A673 (cell line): Measurements from ENCODE around the gene RPS6KC1. TPM values are rescaled to one million over a fixed set of nuclear protein-coding genes. Genes with fewer than 3 reads are reported as not detected.

Source experiments
- BruUV-seq: library from RNA; stranded (reverse); fragments of 400-500 nt; replicated peaks from 2 replicates; lab custom pipeline; 2021; lab: Mats Ljungman, UMichigan
- CTCF ChIA-PET: fragments of 300-600 bp; sonication (Branson Sonifier 250); formaldehyde crosslinking; loops from one replicate; lab custom pipeline; 2022; ENCODE audit warnings: antibody characterized with exemption; lab: Charles Lee
- POLR2A ChIA-PET: fragments of 300-600 bp; sonication (Branson Sonifier 250); formaldehyde crosslinking; loops from one replicate; lab custom pipeline; 2022; ENCODE audit warnings: antibody characterized with exemption; ENCODE audit not compliant: low non-redundant PET; lab: Charles Lee
- DNase-seq: peaks from one replicate; pipeline ENCODE4 v3.0.0-alpha.2; 2015; ENCODE audit warnings: low spot score
- H3K27ac ChIP-seq: fragments of 200-600 bp; sonication (generic); 2 replicates; pipeline ENCODE4 v1.5.1; 2016; ENCODE audit warnings: mixed run types, low read depth, mild to moderate bottlenecking, mixed read lengths, antibody characterized with exemption, low read length; ENCODE audit not compliant: poor library complexity, severe bottlenecking
- H3K27me3 ChIP-seq: fragments of 200-600 bp; sonication (generic); replicated peaks from 2 replicates; pipeline ENCODE4 v1.6.1; 2017; ENCODE audit warnings: mixed run types, low read depth, mild to moderate bottlenecking, mixed read lengths, antibody characterized with exemption, low read length; ENCODE audit not compliant: insufficient read depth, poor library complexity
- H3K36me3 ChIP-seq: fragments of 200-600 bp; sonication (generic); 2 replicates; pipeline ENCODE4 v1.6.1; 2016; ENCODE audit warnings: mixed run types, mild to moderate bottlenecking, mixed read lengths, antibody characterized with exemption, low read length; ENCODE audit not compliant: insufficient read depth, poor library complexity, severe bottlenecking
- H3K4me1 ChIP-seq: fragments of 200-600 bp; sonication (generic); 2 replicates; pipeline ENCODE4 v1.6.1; 2017; ENCODE audit warnings: mixed run types, mild to moderate bottlenecking, mixed read lengths, antibody characterized with exemption, low read length; ENCODE audit not compliant: insufficient read depth, poor library complexity, severe bottlenecking
- H3K4me3 ChIP-seq: fragments of 200-600 bp; sonication (generic); 2 replicates; pipeline ENCODE4 v1.5.1; 2016; ENCODE audit warnings: low read depth, mixed run types, mild to moderate bottlenecking, mixed read lengths, low read length; ENCODE audit not compliant: poor library complexity, severe bottlenecking
- H3K9me3 ChIP-seq: fragments of 200-600 bp; sonication (generic); 2 replicates; pipeline ENCODE4 v1.6.1; 2016; ENCODE audit warnings: mixed run types, low read depth, mild to moderate bottlenecking, mixed read lengths, antibody characterized with exemption, low read length; ENCODE audit not compliant: poor library complexity, severe bottlenecking
- EZH2 ChIP-seq: fragments of 200-600 bp; sonication (generic); IDR thresholded peaks from 2 replicates; pipeline ENCODE4 v1.6.1; 2017; ENCODE audit warnings: borderline replicate concordance, low read depth, mild to moderate bottlenecking, mixed read lengths, antibody characterized with exemption, low read length; ENCODE audit not compliant: poor library complexity, severe bottlenecking
- intact Hi-C: fragments of 100-400 bp; cut with micrococcal nuclease; formaldehyde crosslinking; loops from one replicate; pipeline ENCODE4 v1.10.0; 2022; ENCODE audit not compliant: unreplicated experiment
- total RNA-seq: library from RNA; stranded (reverse); gene quantifications from 2 replicates; pipeline ENCODE4 v1.2.3, GENCODE V29; 2021
- TF ChIP-seq, protein P1 (sequence below): fragments of 300-800, 200-600 bp; sonication (generic); conservative IDR thresholded peaks from 2 replicates; pipeline ENCODE4 v1.5.1; 2017; ENCODE audit warnings: low read depth, mild to moderate bottlenecking, antibody characterized with exemption, low read length, moderate library complexity, mixed read lengths

RPS6KC1 gene
- total RNA-seq, 1 experiment from 2014 or later = 17.1 TPM

DNA sequence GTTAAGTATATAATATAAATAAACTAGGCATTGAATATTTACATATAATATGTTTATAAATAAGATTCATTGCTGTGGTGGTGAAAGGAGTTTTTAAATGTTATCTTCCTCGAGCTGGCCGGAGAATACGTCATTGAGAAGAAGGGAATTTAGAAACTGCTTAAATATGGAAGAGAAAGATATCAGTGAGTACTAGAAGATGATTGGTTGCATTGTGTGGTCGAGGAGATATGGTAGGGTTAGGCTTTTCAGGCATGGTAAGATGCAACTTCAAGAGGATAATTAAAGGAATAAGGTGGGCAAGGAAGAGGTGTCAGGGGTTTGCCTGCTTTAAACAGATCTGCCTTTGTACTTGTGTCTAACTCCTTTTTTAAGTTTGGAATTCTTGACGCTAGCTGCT is 73.5 kb downstream of the RPS6KC1 start:
- no peak for DNase-seq
- ChIA-PET CTCF (no interaction called here), POLR2A (no interaction called here)
- H3K27ac ChIP-seq = no peak overlapping the region
- BruUV-seq = no TSS peak
- H3K4me3 ChIP-seq = no peak overlapping the region
- H3K9me3 ChIP-seq = no peaks in the 10 kb centered on the region
- no peaks in the 10 kb centered on the region for H3K4me1 ChIP-seq
- intact Hi-C loops = loop anchor here (5.0 kb wide), 2 partner anchors 248 to 998 kb away; no protein-coding TSS in a partner anchor
- H3K36me3 ChIP-seq = no peaks in the 10 kb centered on the region
- TF ChIP-seq, protein P1, sequence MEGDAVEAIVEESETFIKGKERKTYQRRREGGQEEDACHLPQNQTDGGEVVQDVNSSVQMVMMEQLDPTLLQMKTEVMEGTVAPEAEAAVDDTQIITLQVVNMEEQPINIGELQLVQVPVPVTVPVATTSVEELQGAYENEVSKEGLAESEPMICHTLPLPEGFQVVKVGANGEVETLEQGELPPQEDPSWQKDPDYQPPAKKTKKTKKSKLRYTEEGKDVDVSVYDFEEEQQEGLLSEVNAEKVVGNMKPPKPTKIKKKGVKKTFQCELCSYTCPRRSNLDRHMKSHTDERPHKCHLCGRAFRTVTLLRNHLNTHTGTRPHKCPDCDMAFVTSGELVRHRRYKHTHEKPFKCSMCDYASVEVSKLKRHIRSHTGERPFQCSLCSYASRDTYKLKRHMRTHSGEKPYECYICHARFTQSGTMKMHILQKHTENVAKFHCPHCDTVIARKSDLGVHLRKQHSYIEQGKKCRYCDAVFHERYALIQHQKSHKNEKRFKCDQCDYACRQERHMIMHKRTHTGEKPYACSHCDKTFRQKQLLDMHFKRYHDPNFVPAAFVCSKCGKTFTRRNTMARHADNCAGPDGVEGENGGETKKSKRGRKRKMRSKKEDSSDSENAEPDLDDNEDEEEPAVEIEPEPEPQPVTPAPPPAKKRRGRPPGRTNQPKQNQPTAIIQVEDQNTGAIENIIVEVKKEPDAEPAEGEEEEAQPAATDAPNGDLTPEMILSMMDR = no peak
- TF ChIP-seq EZH2 = no peak
- H3K27me3 ChIP-seq = no peaks in the 10 kb centered on the region

DNA sequence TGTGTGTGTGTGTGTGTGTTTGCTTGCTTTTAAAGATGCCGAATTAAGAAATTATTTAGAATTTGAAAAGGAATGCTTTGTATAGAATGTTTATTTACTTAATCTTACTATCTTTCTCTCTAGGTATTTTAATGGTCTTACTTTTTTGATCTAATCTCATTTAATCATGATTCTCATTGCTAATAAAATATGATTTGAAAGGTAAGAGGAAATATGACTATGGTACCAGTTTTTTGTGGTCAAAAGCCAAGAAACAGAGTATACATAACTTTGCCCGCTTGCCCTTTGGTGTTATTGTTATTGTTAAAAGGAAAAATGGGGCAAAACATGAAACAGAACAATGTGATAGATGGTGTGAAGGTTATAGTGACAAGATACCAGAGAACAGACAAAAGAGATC is 74.6 kb downstream of the RPS6KC1 start:
- Histone ChIP-seq H3K4me3 (no peak overlapping the region), H3K4me1 (no peaks in the 10 kb centered on the region), H3K9me3 (no peaks in the 10 kb centered on the region), H3K27me3 (no peaks in the 10 kb centered on the region), H3K36me3 (no peaks in the 10 kb centered on the region), H3K27ac (no peak overlapping the region)
- no peak for DNase-seq
- TF ChIP-seq, protein P1 = no peak
- TF ChIP-seq EZH2 = no peak
- no TSS peak for BruUV-seq
- ChIA-PET CTCF (no interaction called here), POLR2A (interaction anchor here (0.7 kb wide), 1 partner anchor 45 kb away, joined by 5 read pairs; no protein-coding TSS in a partner anchor)
- intact Hi-C loops = no loop called here

DNA sequence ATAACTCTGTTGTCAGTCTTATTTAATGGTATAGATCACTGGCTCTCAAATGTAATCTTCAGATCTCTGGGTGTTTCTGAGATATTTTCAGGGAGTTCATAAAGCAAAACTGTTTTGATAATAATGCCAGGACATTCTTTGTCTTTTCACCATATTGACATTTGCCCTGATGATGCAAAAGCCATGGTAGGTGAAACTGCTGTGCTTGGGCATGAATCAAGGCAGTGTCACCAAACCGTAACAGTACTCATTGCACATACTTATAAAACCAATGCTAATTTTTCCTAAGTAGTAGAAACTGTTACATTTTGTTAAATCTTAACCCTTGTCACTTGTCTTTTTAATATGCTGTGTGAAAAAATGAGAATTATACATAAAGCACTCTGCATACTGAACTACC is 76.0 kb downstream of the RPS6KC1 start:
- no TSS peak for BruUV-seq

More for the DNA sequence above, 76.0 kb downstream of the RPS6KC1 start:
- DNase-seq = no peak
- H3K9me3 ChIP-seq = no peaks in the 10 kb centered on the region
- CTCF ChIA-PET = no interaction called here
- H3K4me1 ChIP-seq = no peaks in the 10 kb centered on the region
- H3K27ac ChIP-seq = no peak overlapping the region
- H3K4me3 ChIP-seq = no peak overlapping the region
- intact Hi-C loops = no loop called here
- H3K27me3 ChIP-seq = no peaks in the 10 kb centered on the region
- no peak for TF ChIP-seq EZH2
- TF ChIP-seq, protein P1 = no peak
- H3K36me3 ChIP-seq = no peaks in the 10 kb centered on the region
- POLR2A ChIA-PET = no interaction called here
